ENCODE results near the gene CHGA.

The CHGA gene

GRCh38 chr14:92936085-92936484 is 13.1 kb downstream of the CHGA start:
- ChIA-PET POLR2A (ENCODE audit: low non-redundant PET) (no interaction called here), CTCF (interaction anchor here (1.5 kb wide), 1 partner anchor 16 kb away, joined by 6 read pairs; no protein-coding TSS in a partner anchor)

DNA sequence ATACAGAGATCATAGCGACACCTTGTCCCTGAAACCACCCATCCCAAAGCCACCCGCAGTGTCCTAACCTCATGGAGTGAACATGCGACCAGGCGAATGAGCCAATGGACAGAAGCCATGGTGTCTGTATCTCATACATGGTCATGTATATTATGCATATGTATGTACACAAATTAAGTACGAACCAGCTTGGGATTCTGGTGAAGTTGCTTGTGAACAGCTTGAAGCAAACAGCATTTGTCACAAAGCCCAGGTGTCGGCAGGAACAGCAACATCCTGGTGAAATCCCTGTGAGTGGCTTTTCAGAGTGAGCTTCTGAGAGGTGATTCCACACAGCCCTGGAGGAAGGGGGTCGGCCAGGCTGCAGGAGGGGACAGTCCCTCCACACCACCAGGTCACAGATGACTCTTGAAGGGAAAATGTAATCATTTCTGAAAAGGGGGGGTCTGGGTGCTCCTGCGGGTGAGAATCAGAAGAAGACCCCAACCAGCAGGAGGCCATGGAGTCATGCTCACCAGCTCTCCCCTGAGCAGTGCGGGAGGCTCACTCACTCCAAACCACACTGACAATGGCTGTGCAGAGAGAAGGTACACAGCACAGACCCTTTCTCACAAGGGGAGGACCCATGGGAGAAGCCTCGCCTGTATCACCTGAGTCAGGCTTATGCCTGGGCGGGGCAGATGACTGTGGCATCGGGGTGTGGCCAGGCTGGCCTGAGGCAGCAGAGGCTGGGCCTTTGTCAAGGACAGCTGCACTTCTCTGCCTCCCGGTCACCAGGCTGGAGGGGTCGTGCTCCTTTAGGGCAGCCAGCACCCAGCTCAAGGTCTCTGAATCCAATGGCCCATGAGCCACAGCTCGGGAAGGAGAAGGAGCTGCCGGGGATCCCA is 14.3 kb downstream of the CHGA start:
- CTCF ChIA-PET, result no interaction called here
- peak; percentile 55 for DNase-seq (ENCODE audit: low spot score)

More at GRCh38 chr14:92936085-92936484, 13.1 kb downstream of the CHGA start:
- DNase-seq (ENCODE audit: low spot score), result no peak
- no peak overlapping the region for H3K27ac ChIP-seq
- TF ChIP-seq CTCF (conservative IDR thresholded peaks at IDR 0.05; ENCODE audit: low read depth), result no peak

GRCh38 chr14:92938235-92938875 is 15.4 kb downstream of the CHGA start:
- ChIA-PET CTCF (no interaction called here), POLR2A (ENCODE audit: low non-redundant PET) (no interaction called here)
- H3K27ac ChIP-seq, result peak overlapping the region; percentile 35
- TF ChIP-seq CTCF (conservative IDR thresholded peaks at IDR 0.05; ENCODE audit: low read depth), result no peak
- no peak for DNase-seq (ENCODE audit: low spot score)

More for the DNA sequence above, 14.3 kb downstream of the CHGA start:
- POLR2A ChIA-PET (ENCODE audit: low non-redundant PET), result no interaction called here
- TF ChIP-seq CTCF (conservative IDR thresholded peaks at IDR 0.05; ENCODE audit: low read depth), result no peak
- H3K27ac ChIP-seq, result peak overlapping the region; percentile 35

GRCh38 chr14:92938890-92939671 is 16.1 kb downstream of the CHGA start:
- CTCF ChIA-PET, result no interaction called here
- peak overlapping the region; percentile 35 for H3K27ac ChIP-seq
- TF ChIP-seq CTCF (conservative IDR thresholded peaks at IDR 0.05; ENCODE audit: low read depth), result no peak
- DNase-seq (ENCODE audit: low spot score), result no peak
- POLR2A ChIA-PET (ENCODE audit: low non-redundant PET), result no interaction called here

- no peak for TF ChIP-seq CTCF (conservative IDR thresholded peaks at IDR 0.05; ENCODE audit: low read depth)
- DNase-seq (ENCODE audit: low spot score), result no peak
- H3K27ac ChIP-seq, result no peak overlapping the region
- ChIA-PET CTCF (interaction anchor here (0.8 kb wide), 1 partner anchor 98 kb away, joined by 4 read pairs; no protein-coding TSS in a partner anchor), POLR2A (ENCODE audit: low non-redundant PET) (no interaction called here)
Observed at GRCh38 chr14:92939699-92940098, 16.7 kb downstream of the CHGA start.

- CTCF ChIA-PET, result interaction anchor here (0.8 kb wide), 1 partner anchor 97 kb away, joined by 4 read pairs; no protein-coding TSS in a partner anchor
- H3K27ac ChIP-seq, result no peak overlapping the region
- POLR2A ChIA-PET (ENCODE audit: low non-redundant PET), result no interaction called here
- no peak for TF ChIP-seq CTCF (conservative IDR thresholded peaks at IDR 0.05; ENCODE audit: low read depth)
- no peak for DNase-seq (ENCODE audit: low spot score)
Observed at GRCh38 chr14:92940543-92940942, 17.6 kb downstream of the CHGA start.

Measured in RWPE1 (cell line).